Esophagus (tissue), 2 donors: ENCODE measurements around the gene RAB36. TPM values are rescaled to one million over a fixed set of nuclear protein-coding genes. Genes with fewer than 3 reads are reported as not detected.

Source experiments
- H3K27ac ChIP-seq, 2 donors: one replicate each; pipeline ENCODE4 v1.5.1; 2013; ENCODE audit warnings: low read depth in 2 of 2, mild to moderate bottlenecking in 2 of 2, inconsistent platforms in 1 of 2, low read length in 1 of 2, moderate library complexity in 1 of 2
- H3K27me3 ChIP-seq, 2 donors: one replicate each; pipeline ENCODE4 v1.6.1; 2013; ENCODE audit warnings: low read length in 2 of 2, control low read depth in 1 of 2, mild to moderate bottlenecking in 1 of 2; ENCODE audit not compliant: insufficient read depth in 2 of 2, control insufficient read depth in 1 of 2
- H3K36me3 ChIP-seq, 2 donors: one replicate each; pipeline ENCODE4 v1.6.1; 2013; ENCODE audit warnings: low read length in 1 of 2; ENCODE audit not compliant: control insufficient read depth in 2 of 2, insufficient read depth in 2 of 2
- H3K4me1 ChIP-seq, 2 donors: one replicate each; pipeline ENCODE4 v1.6.1; 2013; ENCODE audit warnings: low read length in 1 of 2; ENCODE audit not compliant: control insufficient read depth in 2 of 2, insufficient read depth in 2 of 2
- H3K4me3 ChIP-seq, 2 donors: one replicate each; pipeline ENCODE4 v1.5.1; 2013; ENCODE audit warnings: low read length in 2 of 2, mild to moderate bottlenecking in 2 of 2, low read depth in 1 of 2, moderate library complexity in 1 of 2
- H3K9me3 ChIP-seq, 2 donors: one replicate each; pipeline ENCODE4 v1.6.1; 2013; ENCODE audit warnings: mild to moderate bottlenecking in 2 of 2, low read depth in 1 of 2, low read length in 1 of 2, moderate library complexity in 1 of 2; ENCODE audit not compliant: control insufficient read depth in 2 of 2, insufficient read depth in 1 of 2
- WGBS, 2 donors: extraction: QIAGEN DNeasy Blood & Tissue Kit; methylation state at CpG; one replicate each; pipeline ENCODE4 v1.1.7; 2013; 5-methylcytosine and 5-hydroxymethylcytosine counted together
- polyA plus RNA-seq, 2 donors: library from polyadenylated mRNA; stranded (reverse); fragments of 200-250 nt; gene quantifications; one replicate each; pipeline ENCODE4 v1.2.3, GENCODE V29; 2013
- donor health status: healthy with polysubstance abuse.
- donor health status: Bipolar disorder and iron deficiency.

The RAB36 gene, protein sequence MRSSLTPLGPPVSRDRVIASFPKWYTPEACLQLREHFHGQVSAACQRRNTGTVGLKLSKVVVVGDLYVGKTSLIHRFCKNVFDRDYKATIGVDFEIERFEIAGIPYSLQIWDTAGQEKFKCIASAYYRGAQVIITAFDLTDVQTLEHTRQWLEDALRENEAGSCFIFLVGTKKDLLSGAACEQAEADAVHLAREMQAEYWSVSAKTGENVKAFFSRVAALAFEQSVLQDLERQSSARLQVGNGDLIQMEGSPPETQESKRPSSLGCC
- 1 to 10 TPM; 1.6 to 1.7 TPM for polyA plus RNA-seq

DNA sequence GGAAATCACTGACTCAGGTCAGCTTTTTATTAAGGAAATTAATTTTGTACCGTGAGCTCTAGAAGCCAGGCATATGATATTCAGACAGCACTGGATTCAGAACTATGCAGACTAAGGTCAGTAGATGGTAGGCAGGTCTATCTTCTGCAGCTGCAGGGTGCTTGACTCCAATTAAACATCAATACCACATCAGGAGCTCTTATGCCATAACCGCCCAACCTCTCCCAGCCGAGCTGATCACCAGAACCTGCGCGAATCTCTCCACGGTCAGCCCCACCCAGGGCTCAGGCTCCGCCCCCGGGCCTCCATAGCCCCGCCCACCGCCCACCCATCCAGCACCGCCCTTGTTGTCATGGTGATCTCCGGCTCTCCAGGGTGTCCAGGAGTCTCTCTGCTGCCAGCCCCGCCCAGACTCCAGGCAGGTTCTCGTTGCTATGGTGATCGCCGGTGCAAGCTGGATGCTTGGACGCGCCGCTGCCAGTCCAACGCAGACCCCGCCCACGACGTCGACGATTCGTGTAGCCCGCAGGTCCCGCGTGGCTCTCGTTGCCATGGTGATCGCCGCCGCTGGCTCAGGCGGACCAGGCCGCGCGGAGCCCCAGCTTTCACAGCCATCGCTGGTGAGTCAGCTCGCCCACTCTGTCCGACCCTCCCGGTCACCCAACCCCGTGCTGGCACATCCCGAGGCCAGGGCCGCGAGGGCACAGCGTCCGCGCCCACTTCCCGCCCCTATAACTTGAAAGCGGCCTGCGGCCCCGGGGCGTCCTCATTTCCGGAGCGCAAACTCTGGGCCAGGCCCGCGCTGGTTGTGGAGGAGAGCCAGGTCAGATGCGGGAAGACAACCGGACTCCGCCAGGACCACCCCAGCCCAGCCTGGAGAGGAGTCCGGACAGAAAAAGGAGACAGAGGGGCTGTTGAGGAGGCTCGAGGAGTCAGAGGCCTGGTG, at the start of gene RAB36:
Gene RAB36, plus strand, starts transcription at position 546 of the 946 bp plus-strand sequence. CDS start 1,140 bp downstream, outside the sequence.
- WGBS, 2 donors = 5 to 12% methylated on average over 62 of the region's 62 CpGs
- Histone ChIP-seq H3K27ac (peak within 1 kb of the TSS; percentile 56 to 66), H3K27me3 (no peaks in the 10 kb centered on the region), H3K9me3 (no peaks in the 10 kb centered on the region), H3K4me1 (peaks cover 9 to 10% of the 10 kb centered on the region in 2 donors), H3K36me3 (no peaks in the 10 kb centered on the region), H3K4me3 (peak within 1 kb of the TSS; percentile 42 to 45)

DNA sequence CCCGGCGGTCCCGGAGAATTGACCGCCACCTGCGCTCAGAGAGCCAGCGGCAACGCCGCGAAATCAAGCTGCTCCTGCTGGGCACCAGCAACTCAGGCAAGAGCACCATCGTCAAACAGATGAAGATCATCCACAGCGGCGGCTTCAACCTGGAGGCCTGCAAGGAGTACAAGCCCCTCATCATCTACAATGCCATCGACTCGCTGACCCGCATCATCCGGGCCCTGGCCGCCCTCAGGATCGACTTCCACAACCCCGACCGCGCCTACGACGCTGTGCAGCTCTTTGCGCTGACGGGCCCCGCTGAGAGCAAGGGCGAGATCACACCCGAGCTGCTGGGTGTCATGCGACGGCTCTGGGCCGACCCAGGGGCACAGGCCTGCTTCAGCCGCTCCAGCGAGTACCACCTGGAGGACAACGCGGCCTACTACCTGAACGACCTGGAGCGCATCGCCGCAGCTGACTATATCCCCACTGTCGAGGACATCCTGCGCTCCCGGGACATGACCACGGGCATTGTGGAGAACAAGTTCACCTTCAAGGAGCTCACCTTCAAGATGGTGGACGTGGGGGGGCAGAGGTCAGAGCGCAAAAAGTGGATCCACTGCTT, 49.4 kb upstream of the RAB36 start:
- Histone ChIP-seq H3K4me3 (no peak overlapping the region), H3K36me3 (no peaks in the 10 kb centered on the region), H3K9me3 (no peaks in the 10 kb centered on the region), H3K4me1 (peaks cover 2 to 9% of the 10 kb centered on the region in 2 donors), H3K27me3 (no peaks in the 10 kb centered on the region), H3K27ac (no peak overlapping the region)
- 95 to 97% methylated on average over 45 of the region's 45 CpGs for WGBS, 2 donors

DNA sequence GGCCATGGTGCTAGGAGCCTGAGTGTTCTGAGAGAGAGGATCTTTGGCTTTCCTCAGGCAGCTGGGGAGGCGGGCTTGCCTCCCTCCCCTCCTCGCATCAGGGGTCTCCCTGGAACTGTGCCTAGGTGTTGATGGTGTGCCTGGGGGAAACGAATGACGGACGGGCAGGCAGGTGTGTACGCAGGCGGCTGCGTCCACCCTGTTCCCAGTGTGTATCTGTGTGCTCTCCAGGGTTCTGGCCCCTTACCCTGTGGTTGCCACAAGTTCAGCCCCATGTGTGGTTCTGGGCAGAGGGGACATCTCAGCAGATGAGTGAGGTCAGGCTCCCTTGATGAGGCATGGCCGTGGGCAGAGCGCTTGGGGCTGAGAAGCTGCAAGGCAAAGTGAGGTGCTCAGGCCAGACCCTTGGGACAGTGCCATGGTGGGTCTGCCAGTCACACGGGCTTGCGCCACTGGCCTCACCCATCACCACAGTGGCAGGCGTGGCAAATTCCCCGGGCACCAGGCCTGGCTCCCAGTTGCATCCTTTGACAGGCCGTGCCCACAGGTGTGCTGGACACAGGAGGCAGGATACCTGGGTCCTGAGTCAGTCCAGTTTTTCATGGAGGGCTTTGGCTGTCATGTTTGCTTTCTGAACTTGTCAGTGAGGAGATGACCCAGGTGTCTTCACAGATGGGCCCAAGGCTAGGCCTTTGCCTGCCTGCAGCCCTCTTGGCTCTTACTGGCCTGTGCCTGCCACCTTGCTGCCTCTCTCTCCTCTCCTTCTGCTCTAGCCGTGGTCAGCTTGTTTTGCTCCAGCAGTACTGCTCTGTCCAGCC, 47.7 kb upstream of the RAB36 start:
- H3K27me3 ChIP-seq = no peaks in the 10 kb centered on the region
- peak overlapping the region in 1 of 2 donors; percentile 27 for H3K27ac ChIP-seq

DNA sequence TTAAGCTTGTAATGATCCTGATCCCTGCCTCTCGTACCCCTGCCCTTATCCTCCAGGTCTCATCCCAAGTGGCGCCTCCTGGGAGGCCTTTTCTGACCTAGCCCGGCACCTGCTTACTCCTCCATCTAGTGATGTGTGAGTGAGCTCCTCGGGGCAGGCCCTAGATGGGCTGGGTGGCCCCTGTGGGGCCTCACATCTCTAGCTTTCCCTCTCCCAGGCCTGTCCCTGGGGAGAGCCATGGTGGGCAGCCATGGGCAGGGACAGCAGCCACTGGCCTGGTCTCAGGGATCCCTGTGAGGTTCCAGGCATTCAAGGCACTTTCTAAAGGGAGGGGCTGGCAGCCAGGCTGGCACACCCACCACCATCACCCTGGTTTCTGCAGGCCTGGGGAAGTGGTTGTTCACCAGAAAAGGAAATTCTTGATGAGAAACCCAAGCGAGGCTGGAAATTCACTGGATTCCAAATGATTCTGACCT, 47.0 kb upstream of the RAB36 start:
- H3K4me1 ChIP-seq = peaks cover 2 to 9% of the 10 kb centered on the region in 2 donors
- no peaks in the 10 kb centered on the region for H3K27me3 ChIP-seq
- peak overlapping the region in 1 of 2 donors; percentile 27 for H3K27ac ChIP-seq
- H3K36me3 ChIP-seq = no peaks in the 10 kb centered on the region
- H3K9me3 ChIP-seq = no peaks in the 10 kb centered on the region
- WGBS, 2 donors = 78 to 79% methylated on average over 5 of the region's 5 CpGs
- H3K4me3 ChIP-seq = no peak overlapping the region

More for the DNA sequence above, 47.7 kb upstream of the RAB36 start:
- H3K4me1 ChIP-seq = peaks cover 2 to 9% of the 10 kb centered on the region in 2 donors
- 87 to 90% methylated on average over 16 of the region's 16 CpGs for WGBS, 2 donors
- H3K36me3 ChIP-seq = no peaks in the 10 kb centered on the region
- H3K9me3 ChIP-seq = no peaks in the 10 kb centered on the region
- no peak overlapping the region for H3K4me3 ChIP-seq

DNA sequence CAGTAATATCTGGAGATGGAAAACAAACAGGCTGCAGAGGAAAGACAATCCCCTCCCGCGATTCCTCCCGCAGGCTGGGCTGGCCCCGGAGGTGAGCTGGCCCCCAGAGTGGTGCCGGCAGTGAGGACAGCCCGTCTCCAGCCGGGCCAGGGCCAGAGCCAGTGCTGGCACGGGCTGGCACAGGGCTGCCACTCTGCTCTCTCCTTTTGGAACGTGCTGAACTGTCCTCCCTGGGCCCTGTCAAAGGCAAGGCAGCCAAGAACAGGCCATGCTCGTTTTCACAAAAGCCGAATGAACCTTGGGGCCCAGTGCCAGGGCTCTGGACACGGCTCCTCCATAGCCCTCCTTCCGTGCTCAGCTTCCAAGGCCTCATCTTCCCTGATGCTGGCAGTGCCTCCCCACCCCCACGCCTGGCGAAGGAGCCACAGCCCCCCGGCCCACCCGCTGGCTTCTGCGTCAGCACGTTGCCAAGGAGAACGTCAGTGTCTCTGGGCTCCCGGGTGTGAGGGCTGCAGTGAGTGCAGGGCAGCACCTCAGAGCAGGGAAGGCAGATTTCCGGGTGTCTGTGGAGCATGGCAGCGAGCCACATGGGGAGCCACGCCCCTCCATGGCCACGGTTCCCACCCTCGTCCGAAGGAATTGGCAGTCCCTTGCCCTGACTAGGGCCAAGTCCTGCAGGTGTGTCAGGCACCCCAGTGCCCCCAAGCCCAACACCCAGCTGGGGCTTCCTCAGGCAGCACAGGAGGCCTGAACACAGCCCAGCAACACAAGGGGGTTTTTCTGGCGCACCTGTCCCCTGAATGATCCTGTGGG, 46.4 kb upstream of the RAB36 start:
- H3K27ac ChIP-seq = peak overlapping the region in 1 of 2 donors; percentile 44
- H3K27me3 ChIP-seq = no peaks in the 10 kb centered on the region
- 32 to 39% methylated on average over 28 of the region's 28 CpGs for WGBS, 2 donors
- no peaks in the 10 kb centered on the region for H3K36me3 ChIP-seq
- H3K9me3 ChIP-seq = no peaks in the 10 kb centered on the region
- H3K4me3 ChIP-seq = no peak overlapping the region
- H3K4me1 ChIP-seq = peaks cover 2 to 9% of the 10 kb centered on the region in 2 donors

DNA sequence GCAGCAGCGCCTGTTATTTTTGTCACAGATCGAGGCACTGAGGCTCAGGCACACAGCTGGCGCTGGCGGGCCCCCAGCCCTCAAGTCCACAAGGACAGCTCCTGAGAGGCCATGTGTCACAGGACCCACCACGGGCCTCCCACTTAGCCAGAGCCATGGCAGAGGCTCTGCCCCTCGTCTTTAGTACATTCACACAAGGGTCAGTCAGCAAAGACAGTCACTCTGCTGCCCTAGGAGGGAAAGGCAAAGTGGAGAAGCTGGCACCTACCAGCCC, 45.8 kb upstream of the RAB36 start:
- H3K36me3 ChIP-seq = no peaks in the 10 kb centered on the region
- H3K4me1 ChIP-seq = peaks cover 0 to 9% of the 10 kb centered on the region in 2 donors
- no peaks in the 10 kb centered on the region for H3K9me3 ChIP-seq
- no peak overlapping the region for H3K4me3 ChIP-seq
- no peak overlapping the region for H3K27ac ChIP-seq
- WGBS, 2 donors = 82 to 88% methylated on average over 6 of the region's 6 CpGs
- H3K27me3 ChIP-seq = no peaks in the 10 kb centered on the region

DNA sequence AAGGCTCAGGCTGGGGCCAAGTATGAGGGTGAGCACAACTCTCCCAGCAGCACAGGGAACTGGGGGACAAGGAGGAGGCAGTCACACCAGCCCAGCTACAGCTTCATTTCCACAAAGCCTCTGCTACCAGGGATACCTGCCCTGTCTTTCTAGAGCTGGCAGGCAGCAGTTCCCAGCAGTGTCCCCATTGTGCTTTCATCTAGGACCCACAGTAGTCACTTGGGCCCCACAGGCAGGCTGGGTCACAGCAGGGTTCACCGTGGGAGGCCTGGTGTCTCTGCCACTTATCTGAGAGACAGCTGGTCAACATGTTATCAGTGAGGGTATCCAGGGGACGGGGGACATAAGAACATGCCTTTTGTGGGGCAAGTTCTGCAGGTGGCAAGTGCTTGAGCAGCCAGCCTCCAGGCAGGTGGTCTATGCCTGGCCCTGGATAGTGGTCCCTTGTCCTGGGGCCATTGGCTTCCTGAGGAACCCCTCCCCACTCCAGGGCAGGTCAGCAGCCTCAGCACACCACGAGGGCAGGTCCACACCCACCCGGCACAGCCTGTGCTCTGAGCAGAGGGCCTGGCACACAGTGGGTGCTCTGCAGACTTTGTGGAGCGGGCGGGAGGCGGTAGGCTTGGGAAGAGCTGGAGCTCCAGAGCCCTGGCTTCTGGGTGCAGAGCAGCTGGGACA, 45.0 kb upstream of the RAB36 start:
- WGBS, 2 donors = 81 to 92% methylated on average over 7 of the region's 7 CpGs
- Histone ChIP-seq H3K36me3 (no peaks in the 10 kb centered on the region), H3K9me3 (no peaks in the 10 kb centered on the region), H3K27ac (no peak overlapping the region), H3K27me3 (no peaks in the 10 kb centered on the region), H3K4me3 (no peak overlapping the region), H3K4me1 (peaks cover 0 to 9% of the 10 kb centered on the region in 2 donors)

DNA sequence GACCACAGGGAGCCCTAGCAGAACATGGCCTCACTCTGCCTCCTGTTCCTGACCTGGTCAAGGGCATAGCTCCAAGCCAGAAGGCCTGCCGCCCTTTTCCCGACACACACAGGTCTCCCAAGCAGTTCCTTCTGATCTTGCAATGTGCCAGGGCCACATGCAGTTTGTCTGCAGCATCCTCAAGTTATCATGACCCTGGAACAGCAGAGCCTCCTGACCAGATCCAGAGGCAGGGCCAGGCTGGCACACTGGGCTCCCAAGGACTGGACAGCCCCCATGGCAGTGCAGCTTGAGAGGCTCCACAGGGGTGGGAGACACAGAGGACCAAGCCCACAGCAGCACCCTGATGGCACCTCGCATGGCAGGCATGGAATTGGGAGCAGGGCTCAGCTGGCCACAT, 43.8 kb upstream of the RAB36 start:
- no peaks in the 10 kb centered on the region for H3K36me3 ChIP-seq
- no peaks in the 10 kb centered on the region for H3K27me3 ChIP-seq
- WGBS, 2 donors = 92 to 98% methylated on average over 3 of the region's 3 CpGs
- H3K4me1 ChIP-seq = peaks cover 0 to 9% of the 10 kb centered on the region in 2 donors
- H3K27ac ChIP-seq = no peak overlapping the region
- no peak overlapping the region for H3K4me3 ChIP-seq
- H3K9me3 ChIP-seq = no peaks in the 10 kb centered on the region
